ENCODE results near the gene MEPE. TPM values are rescaled to one million over a fixed set of nuclear protein-coding genes. Genes with fewer than 3 reads are reported as not detected.

MEPE gene
- total and polyA plus RNA-seq, 2 of the 8 experiments (the other 6 are each of a cell fraction or from before 2014, with no cell fraction given) = not detected

DNA sequence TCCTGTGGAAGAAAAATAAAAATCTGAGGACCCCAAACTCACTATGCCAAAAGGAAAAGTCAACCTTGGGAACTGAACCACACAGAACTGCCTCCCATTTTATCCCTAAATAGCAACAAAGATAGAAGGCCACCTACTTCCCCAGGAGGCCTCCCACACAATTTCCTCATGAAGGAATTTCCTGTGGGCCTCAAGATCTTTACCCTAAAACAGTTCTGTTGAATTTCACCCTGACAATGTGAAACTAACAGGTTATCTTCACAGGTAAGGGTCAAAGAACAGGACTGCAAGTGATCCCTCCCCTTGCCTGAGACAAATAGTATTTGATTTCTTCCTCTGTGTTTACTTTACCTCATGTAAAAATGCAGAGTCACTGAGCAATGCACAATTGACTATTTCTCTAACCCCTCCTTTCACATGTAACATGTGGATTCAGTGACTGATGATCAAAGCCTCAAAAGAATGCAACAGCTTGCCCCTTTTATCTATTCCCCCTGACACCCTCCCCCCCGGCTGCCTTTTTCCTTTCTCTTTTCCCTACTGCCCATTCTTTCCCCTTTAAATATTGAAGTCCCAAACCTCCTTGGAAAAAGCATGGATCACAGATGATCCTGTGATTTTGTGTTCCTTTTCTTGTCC, 33.3 kb downstream of the MEPE start (continued):
- TF ChIP-seq, protein P1, sequence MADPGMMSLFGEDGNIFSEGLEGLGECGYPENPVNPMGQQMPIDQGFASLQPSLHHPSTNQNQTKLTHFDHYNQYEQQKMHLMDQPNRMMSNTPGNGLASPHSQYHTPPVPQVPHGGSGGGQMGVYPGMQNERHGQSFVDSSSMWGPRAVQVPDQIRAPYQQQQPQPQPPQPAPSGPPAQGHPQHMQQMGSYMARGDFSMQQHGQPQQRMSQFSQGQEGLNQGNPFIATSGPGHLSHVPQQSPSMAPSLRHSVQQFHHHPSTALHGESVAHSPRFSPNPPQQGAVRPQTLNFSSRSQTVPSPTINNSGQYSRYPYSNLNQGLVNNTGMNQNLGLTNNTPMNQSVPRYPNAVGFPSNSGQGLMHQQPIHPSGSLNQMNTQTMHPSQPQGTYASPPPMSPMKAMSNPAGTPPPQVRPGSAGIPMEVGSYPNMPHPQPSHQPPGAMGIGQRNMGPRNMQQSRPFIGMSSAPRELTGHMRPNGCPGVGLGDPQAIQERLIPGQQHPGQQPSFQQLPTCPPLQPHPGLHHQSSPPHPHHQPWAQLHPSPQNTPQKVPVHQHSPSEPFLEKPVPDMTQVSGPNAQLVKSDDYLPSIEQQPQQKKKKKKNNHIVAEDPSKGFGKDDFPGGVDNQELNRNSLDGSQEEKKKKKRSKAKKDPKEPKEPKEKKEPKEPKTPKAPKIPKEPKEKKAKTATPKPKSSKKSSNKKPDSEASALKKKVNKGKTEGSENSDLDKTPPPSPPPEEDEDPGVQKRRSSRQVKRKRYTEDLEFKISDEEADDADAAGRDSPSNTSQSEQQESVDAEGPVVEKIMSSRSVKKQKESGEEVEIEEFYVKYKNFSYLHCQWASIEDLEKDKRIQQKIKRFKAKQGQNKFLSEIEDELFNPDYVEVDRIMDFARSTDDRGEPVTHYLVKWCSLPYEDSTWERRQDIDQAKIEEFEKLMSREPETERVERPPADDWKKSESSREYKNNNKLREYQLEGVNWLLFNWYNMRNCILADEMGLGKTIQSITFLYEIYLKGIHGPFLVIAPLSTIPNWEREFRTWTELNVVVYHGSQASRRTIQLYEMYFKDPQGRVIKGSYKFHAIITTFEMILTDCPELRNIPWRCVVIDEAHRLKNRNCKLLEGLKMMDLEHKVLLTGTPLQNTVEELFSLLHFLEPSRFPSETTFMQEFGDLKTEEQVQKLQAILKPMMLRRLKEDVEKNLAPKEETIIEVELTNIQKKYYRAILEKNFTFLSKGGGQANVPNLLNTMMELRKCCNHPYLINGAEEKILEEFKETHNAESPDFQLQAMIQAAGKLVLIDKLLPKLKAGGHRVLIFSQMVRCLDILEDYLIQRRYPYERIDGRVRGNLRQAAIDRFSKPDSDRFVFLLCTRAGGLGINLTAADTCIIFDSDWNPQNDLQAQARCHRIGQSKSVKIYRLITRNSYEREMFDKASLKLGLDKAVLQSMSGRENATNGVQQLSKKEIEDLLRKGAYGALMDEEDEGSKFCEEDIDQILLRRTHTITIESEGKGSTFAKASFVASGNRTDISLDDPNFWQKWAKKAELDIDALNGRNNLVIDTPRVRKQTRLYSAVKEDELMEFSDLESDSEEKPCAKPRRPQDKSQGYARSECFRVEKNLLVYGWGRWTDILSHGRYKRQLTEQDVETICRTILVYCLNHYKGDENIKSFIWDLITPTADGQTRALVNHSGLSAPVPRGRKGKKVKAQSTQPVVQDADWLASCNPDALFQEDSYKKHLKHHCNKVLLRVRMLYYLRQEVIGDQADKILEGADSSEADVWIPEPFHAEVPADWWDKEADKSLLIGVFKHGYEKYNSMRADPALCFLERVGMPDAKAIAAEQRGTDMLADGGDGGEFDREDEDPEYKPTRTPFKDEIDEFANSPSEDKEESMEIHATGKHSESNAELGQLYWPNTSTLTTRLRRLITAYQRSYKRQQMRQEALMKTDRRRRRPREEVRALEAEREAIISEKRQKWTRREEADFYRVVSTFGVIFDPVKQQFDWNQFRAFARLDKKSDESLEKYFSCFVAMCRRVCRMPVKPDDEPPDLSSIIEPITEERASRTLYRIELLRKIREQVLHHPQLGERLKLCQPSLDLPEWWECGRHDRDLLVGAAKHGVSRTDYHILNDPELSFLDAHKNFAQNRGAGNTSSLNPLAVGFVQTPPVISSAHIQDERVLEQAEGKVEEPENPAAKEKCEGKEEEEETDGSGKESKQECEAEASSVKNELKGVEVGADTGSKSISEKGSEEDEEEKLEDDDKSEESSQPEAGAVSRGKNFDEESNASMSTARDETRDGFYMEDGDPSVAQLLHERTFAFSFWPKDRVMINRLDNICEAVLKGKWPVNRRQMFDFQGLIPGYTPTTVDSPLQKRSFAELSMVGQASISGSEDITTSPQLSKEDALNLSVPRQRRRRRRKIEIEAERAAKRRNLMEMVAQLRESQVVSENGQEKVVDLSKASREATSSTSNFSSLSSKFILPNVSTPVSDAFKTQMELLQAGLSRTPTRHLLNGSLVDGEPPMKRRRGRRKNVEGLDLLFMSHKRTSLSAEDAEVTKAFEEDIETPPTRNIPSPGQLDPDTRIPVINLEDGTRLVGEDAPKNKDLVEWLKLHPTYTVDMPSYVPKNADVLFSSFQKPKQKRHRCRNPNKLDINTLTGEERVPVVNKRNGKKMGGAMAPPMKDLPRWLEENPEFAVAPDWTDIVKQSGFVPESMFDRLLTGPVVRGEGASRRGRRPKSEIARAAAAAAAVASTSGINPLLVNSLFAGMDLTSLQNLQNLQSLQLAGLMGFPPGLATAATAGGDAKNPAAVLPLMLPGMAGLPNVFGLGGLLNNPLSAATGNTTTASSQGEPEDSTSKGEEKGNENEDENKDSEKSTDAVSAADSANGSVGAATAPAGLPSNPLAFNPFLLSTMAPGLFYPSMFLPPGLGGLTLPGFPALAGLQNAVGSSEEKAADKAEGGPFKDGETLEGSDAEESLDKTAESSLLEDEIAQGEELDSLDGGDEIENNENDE (IDR thresholded peaks at IDR 0.05; ENCODE audit: insufficient replicate concordance, low read length) = peak; percentile 39
- TF ChIP-seq HDAC6 (IDR thresholded peaks at IDR 0.05; ENCODE audit: low read depth, low read length) (no peak), RNF2 (IDR thresholded peaks at IDR 0.05; ENCODE audit: borderline replicate concordance, low read depth, low read length, missing control alignments, poor library complexity, severe bottlenecking) (no peak), MAFK (IDR thresholded peaks at IDR 0.05; ENCODE audit: low read depth, low read length) (peak; percentile 95), CBX5 (IDR thresholded peaks at IDR 0.05; ENCODE audit: low read depth, low read length) (no peak)
- TF ChIP-seq, protein P2, sequence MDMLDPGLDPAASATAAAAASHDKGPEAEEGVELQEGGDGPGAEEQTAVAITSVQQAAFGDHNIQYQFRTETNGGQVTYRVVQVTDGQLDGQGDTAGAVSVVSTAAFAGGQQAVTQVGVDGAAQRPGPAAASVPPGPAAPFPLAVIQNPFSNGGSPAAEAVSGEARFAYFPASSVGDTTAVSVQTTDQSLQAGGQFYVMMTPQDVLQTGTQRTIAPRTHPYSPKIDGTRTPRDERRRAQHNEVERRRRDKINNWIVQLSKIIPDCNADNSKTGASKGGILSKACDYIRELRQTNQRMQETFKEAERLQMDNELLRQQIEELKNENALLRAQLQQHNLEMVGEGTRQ (IDR thresholded peaks at IDR 0.05; ENCODE audit: low read length) = no peak
- TF ChIP-seq, protein P3, sequence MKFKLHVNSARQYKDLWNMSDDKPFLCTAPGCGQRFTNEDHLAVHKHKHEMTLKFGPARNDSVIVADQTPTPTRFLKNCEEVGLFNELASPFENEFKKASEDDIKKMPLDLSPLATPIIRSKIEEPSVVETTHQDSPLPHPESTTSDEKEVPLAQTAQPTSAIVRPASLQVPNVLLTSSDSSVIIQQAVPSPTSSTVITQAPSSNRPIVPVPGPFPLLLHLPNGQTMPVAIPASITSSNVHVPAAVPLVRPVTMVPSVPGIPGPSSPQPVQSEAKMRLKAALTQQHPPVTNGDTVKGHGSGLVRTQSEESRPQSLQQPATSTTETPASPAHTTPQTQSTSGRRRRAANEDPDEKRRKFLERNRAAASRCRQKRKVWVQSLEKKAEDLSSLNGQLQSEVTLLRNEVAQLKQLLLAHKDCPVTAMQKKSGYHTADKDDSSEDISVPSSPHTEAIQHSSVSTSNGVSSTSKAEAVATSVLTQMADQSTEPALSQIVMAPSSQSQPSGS (IDR thresholded peaks at IDR 0.05; ENCODE audit: low read length) = no peak
